ENCODE results near the gene METAP2. TPM values are rescaled to one million over a fixed set of nuclear protein-coding genes. Genes with fewer than 3 reads are reported as not detected.

The METAP2 gene
- total and polyA plus RNA-seq, 2 experiments from 2014 or later = 111 to 159 TPM

DNA sequence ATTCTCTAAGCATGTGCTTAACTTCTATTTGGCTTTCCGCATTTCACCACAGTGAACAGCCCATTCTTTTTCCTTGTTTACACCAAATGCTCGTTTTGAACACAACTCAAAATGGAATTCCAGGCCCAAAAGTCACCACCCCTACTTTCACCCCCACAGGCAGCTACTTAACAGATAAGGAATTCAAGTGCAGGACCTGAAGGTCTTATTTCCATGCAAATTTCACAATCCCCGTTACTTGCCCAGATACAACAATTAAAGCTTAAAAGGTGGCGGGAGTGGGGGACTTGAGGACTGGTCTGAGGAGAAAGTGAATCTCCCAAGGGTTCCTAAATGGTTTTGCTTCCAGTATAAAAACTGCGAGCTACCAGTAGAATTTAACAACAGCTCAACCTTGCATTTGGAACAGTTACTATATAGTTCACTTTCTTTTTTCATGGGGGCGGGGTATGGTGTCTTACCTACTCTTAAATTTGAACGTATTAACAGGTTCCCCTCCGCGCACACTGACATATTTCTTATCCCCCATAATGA lies 73.6 kb downstream of the METAP2 start (continued):
- no peak for TF ChIP-seq ZNF462 (CRISPR knock-in tag; IDR thresholded peaks at IDR 0.05)

DNA sequence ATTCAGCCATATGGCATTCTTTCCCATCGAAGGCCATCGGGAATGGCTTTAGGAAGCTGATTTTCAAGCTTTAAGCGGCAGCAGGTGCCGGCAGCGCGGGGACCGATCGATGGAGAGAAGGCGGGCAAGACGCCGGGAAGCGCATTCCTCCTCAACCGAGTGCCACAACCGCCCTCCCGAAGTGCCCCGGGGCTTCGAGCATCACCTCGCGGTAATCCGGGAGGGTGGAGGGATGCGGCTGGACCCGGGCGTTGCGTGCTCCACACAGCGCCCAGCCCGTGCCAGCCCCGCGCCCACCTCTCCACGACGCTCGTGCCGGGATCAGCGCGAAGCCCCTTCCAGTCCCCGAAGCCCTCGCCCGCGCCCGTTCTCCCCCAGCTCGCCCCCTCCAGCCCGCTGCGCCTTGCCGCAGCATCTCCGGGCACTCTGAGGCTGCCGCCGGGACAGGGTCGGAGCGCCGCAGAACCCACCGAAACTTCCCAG lies 74.1 kb downstream of the METAP2 start:
- peaks cover 7% of the 10 kb centered on the region; the same call in 1 of the 2 replicates for H3F3A ChIP-seq (replicated peaks; ENCODE audit: low read depth)
- Mint-ChIP-seq H3K27me3 (ENCODE audit: insufficient read depth, low read depth, poor library complexity) (peaks cover 24% of the 10 kb centered on the region), H3K27ac (peak overlapping the region; percentile 93), H3K9me3 (peaks cover 11% of the 10 kb centered on the region; the same call in 2 of the 3 replicates), H3K4me3 (peak overlapping the region; percentile 100), H3K4me1 (peaks cover 27% of the 10 kb centered on the region), H3K36me3 (ENCODE audit: low read depth) (peaks cover 55% of the 10 kb centered on the region)
- H3K27me3 ChIP-seq (ENCODE audit: insufficient read depth) = no peaks in the 10 kb centered on the region
- no peak overlapping the region for H2AFZ ChIP-seq
- H4K20me1 ChIP-seq (replicated peaks; ENCODE audit: insufficient read depth) = no peaks in the 10 kb centered on the region; the same call in 1 of the 2 replicates
- peaks cover 87% of the 10 kb centered on the region for H3K79me2 ChIP-seq (replicated peaks; ENCODE audit: insufficient read depth)
- TF ChIP-seq ETS1 (IDR thresholded peaks at IDR 0.05) (no peak), EZH2phosphoT487 (IDR thresholded peaks at IDR 0.05; ENCODE audit: unreplicated experiment) (no peak), STAT1 (IDR thresholded peaks at IDR 0.05; ENCODE audit: unreplicated experiment) (no peak)
- TF ChIP-seq, protein P1, sequence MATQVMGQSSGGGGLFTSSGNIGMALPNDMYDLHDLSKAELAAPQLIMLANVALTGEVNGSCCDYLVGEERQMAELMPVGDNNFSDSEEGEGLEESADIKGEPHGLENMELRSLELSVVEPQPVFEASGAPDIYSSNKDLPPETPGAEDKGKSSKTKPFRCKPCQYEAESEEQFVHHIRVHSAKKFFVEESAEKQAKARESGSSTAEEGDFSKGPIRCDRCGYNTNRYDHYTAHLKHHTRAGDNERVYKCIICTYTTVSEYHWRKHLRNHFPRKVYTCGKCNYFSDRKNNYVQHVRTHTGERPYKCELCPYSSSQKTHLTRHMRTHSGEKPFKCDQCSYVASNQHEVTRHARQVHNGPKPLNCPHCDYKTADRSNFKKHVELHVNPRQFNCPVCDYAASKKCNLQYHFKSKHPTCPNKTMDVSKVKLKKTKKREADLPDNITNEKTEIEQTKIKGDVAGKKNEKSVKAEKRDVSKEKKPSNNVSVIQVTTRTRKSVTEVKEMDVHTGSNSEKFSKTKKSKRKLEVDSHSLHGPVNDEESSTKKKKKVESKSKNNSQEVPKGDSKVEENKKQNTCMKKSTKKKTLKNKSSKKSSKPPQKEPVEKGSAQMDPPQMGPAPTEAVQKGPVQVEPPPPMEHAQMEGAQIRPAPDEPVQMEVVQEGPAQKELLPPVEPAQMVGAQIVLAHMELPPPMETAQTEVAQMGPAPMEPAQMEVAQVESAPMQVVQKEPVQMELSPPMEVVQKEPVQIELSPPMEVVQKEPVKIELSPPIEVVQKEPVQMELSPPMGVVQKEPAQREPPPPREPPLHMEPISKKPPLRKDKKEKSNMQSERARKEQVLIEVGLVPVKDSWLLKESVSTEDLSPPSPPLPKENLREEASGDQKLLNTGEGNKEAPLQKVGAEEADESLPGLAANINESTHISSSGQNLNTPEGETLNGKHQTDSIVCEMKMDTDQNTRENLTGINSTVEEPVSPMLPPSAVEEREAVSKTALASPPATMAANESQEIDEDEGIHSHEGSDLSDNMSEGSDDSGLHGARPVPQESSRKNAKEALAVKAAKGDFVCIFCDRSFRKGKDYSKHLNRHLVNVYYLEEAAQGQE (IDR thresholded peaks at IDR 0.05; ENCODE audit: unreplicated experiment) = no peak
- DNase-seq (ENCODE audit: low spot score) = peak; percentile 68
- peak overlapping the region; percentile 87 for H3K27ac ChIP-seq (ENCODE audit: low read depth)
- peak overlapping the region; percentile 81 for H3K4me2 ChIP-seq
- H3K9me2 ChIP-seq (ENCODE audit: insufficient read depth) = no peaks in the 10 kb centered on the region
- ATAC-seq = peak; percentile 19
- no peaks in the 10 kb centered on the region for H3K36me3 ChIP-seq (ENCODE audit: insufficient read depth)
- peaks cover 25% of the 10 kb centered on the region for H3K4me1 ChIP-seq (ENCODE audit: insufficient read depth)
- H3K4me3 ChIP-seq = peak overlapping the region; percentile 84

Measured in GM23338 (cell line).